ENCODE measurements around the gene HERC4. TPM values are rescaled to one million over a fixed set of nuclear protein-coding genes. Genes with fewer than 3 reads are reported as not detected.

Gene HERC4
- total RNA-seq, 1 experiment from 2014 or later: 39.4 TPM

- TF ChIP-seq, protein P1, sequence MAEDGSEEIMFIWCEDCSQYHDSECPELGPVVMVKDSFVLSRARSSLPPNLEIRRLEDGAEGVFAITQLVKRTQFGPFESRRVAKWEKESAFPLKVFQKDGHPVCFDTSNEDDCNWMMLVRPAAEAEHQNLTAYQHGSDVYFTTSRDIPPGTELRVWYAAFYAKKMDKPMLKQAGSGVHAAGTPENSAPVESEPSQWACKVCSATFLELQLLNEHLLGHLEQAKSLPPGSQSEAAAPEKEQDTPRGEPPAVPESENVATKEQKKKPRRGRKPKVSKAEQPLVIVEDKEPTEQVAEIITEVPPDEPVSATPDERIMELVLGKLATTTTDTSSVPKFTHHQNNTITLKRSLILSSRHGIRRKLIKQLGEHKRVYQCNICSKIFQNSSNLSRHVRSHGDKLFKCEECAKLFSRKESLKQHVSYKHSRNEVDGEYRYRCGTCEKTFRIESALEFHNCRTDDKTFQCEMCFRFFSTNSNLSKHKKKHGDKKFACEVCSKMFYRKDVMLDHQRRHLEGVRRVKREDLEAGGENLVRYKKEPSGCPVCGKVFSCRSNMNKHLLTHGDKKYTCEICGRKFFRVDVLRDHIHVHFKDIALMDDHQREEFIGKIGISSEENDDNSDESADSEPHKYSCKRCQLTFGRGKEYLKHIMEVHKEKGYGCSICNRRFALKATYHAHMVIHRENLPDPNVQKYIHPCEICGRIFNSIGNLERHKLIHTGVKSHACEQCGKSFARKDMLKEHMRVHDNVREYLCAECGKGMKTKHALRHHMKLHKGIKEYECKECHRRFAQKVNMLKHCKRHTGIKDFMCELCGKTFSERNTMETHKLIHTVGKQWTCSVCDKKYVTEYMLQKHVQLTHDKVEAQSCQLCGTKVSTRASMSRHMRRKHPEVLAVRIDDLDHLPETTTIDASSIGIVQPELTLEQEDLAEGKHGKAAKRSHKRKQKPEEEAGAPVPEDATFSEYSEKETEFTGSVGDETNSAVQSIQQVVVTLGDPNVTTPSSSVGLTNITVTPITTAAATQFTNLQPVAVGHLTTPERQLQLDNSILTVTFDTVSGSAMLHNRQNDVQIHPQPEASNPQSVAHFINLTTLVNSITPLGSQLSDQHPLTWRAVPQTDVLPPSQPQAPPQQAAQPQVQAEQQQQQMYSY (CRISPR knock-in tag; IDR thresholded peaks at IDR 0.05): no peak
- TF ChIP-seq, protein P2, sequence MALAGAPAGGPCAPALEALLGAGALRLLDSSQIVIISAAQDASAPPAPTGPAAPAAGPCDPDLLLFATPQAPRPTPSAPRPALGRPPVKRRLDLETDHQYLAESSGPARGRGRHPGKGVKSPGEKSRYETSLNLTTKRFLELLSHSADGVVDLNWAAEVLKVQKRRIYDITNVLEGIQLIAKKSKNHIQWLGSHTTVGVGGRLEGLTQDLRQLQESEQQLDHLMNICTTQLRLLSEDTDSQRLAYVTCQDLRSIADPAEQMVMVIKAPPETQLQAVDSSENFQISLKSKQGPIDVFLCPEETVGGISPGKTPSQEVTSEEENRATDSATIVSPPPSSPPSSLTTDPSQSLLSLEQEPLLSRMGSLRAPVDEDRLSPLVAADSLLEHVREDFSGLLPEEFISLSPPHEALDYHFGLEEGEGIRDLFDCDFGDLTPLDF (CRISPR knock-in tag; IDR thresholded peaks at IDR 0.05): no peak
- TF ChIP-seq CREB1 (CRISPR knock-in tag; IDR thresholded peaks at IDR 0.05) (no peak), ZNF219 (CRISPR knock-in tag; IDR thresholded peaks at IDR 0.05; ENCODE audit: borderline replicate concordance) (no peak)
- TF ChIP-seq, protein P3, sequence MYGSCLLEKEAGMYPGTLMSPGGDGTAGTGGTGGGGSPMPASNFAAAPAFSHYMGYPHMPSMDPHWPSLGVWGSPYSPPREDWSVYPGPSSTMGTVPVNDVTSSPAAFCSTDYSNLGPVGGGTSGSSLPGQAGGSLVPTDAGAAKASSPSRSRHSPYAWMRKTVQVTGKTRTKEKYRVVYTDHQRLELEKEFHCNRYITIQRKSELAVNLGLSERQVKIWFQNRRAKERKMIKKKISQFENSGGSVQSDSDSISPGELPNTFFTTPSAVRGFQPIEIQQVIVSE (CRISPR knock-in tag; IDR thresholded peaks at IDR 0.05; ENCODE audit: borderline replicate concordance): no peak
Observed at GRCh38 chr10:67977251-67977650, 97.8 kb downstream of the HERC4 start (continued).

- POLR2A ChIA-PET: no interaction called here
- CTCF ChIA-PET: interaction anchor here (0.6 to 1.4 kb wide), 5 partner anchors 58 to 279 kb away, joined by 3 to 8 read pairs (median 6); no protein-coding TSS in a partner anchor
- DNase-seq (ENCODE audit: low spot score) (peak; percentile 16), ATAC-seq (peak; percentile 86)
- Mint-ChIP-seq H3K9me3 (peaks cover 3% of the 10 kb centered on the region; the same call in 1 of the 2 replicates), H3K4me3 (peak overlapping the region; percentile 31), H3K27ac (peak overlapping the region; percentile 88), H3K36me3 (peaks cover 52% of the 10 kb centered on the region), H3K4me1 (peaks cover 37% of the 10 kb centered on the region), H3K27me3 (ENCODE audit: low read depth) (no peaks in the 10 kb centered on the region)
- no peak for TF ChIP-seq NR3C1 (CRISPR knock-in tag; conservative IDR thresholded peaks at IDR 0.05; ENCODE audit: low read depth)
- no peak for TF ChIP-seq GABPB1 (CRISPR knock-in tag; IDR thresholded peaks at IDR 0.05)
- TF ChIP-seq, protein P4, sequence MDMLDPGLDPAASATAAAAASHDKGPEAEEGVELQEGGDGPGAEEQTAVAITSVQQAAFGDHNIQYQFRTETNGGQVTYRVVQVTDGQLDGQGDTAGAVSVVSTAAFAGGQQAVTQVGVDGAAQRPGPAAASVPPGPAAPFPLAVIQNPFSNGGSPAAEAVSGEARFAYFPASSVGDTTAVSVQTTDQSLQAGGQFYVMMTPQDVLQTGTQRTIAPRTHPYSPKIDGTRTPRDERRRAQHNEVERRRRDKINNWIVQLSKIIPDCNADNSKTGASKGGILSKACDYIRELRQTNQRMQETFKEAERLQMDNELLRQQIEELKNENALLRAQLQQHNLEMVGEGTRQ (CRISPR knock-in tag; IDR thresholded peaks at IDR 0.05): 0 out of 2 replicates have a peak, but pooled peaks have one; percentile 31
- TF ChIP-seq IRF1 (CRISPR knock-in tag; IDR thresholded peaks at IDR 0.05): no peak
- TF ChIP-seq PRRX2 (CRISPR knock-in tag; IDR thresholded peaks at IDR 0.05): no peak
Observed at GRCh38 chr10:67976292-67977245, 98.5 kb downstream of the HERC4 start.

GRCh38 chr10:67975871-67976270, 99.2 kb downstream of the HERC4 start:
- POLR2A ChIA-PET: no interaction called here
- ATAC-seq: peak; percentile 44; the same call in 1 of the 2 replicates
- TF ChIP-seq MXD4 (CRISPR knock-in tag; IDR thresholded peaks at IDR 0.05; ENCODE audit: borderline replicate concordance) (no peak), NR3C1 (CRISPR knock-in tag; conservative IDR thresholded peaks at IDR 0.05; ENCODE audit: low read depth) (no peak), ERG (CRISPR knock-in tag; IDR thresholded peaks at IDR 0.05) (no peak), MYBL2 (CRISPR knock-in tag; IDR thresholded peaks at IDR 0.05) (no peak), ZNF425 (CRISPR knock-in tag; conservative IDR thresholded peaks at IDR 0.05) (no peak), SP1 (CRISPR knock-in tag; conservative IDR thresholded peaks at IDR 0.05) (no peak), ATF6 (CRISPR knock-in tag; IDR thresholded peaks at IDR 0.05) (no peak)
- TF ChIP-seq, protein P5, sequence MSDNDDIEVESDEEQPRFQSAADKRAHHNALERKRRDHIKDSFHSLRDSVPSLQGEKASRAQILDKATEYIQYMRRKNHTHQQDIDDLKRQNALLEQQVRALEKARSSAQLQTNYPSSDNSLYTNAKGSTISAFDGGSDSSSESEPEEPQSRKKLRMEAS (CRISPR knock-in tag; IDR thresholded peaks at IDR 0.05): no peak

More at GRCh38 chr10:67975871-67976270, 99.2 kb downstream of the HERC4 start:
- peaks cover 6% of the 10 kb centered on the region for H3K9me3 Mint-ChIP-seq
- CTCF ChIA-PET: interaction anchor here (0.6 kb wide), 1 partner anchor 372 kb away, joined by 3 read pairs; no protein-coding TSS in a partner anchor
- H3K27ac Mint-ChIP-seq: peak overlapping the region; percentile 93
- H3K4me1 Mint-ChIP-seq: peaks cover 37% of the 10 kb centered on the region
- peak overlapping the region; percentile 16 for H3K4me3 Mint-ChIP-seq
- H3K27me3 Mint-ChIP-seq (ENCODE audit: low read depth): no peaks in the 10 kb centered on the region
- no peak for DNase-seq (ENCODE audit: low spot score)
- H3K36me3 Mint-ChIP-seq: peaks cover 58% of the 10 kb centered on the region

Data from WTC11 (cell line).